Measurements from ENCODE around the gene ASIC2. TPM values are rescaled to one million over a fixed set of nuclear protein-coding genes. Genes with fewer than 3 reads are reported as not detected.

The ASIC2 gene
- total and polyA plus RNA-seq, 2 donors (not counting 3 experiments of a cell fraction or from before 2014, with no cell fraction given) = not detected

GRCh38 chr17:33171931-33172330 lies 121.2 kb downstream of the ASIC2 start:
- Histone ChIP-seq H3K4me3 (replicated peaks in 1 of 3; ENCODE audit: insufficient read depth in 1 of 3, low read depth in 1 of 3, low read length in 3 of 3) (no peak overlapping the region), H3K9ac (replicated peaks; ENCODE audit: extremely low read depth, insufficient read depth, low read length) (no peak overlapping the region), H3K27me3 (ENCODE audit: control insufficient read depth in 2 of 2, insufficient read depth in 2 of 2, low read length in 2 of 2) (no peaks in the 10 kb centered on the region), H3K36me3 (ENCODE audit: control insufficient read depth in 2 of 2, extremely low read depth in 1 of 2, insufficient read depth in 2 of 2, low read length in 2 of 2) (no peaks in the 10 kb centered on the region), H3K9me1 (replicated peaks; ENCODE audit: control insufficient read depth, extremely low read depth, insufficient read depth, low read length) (no peaks in the 10 kb centered on the region), H3K4me1 (ENCODE audit: control insufficient read depth, extremely low read depth, insufficient read depth, low read length) (no peaks in the 10 kb centered on the region), H3K79me2 (ENCODE audit: control insufficient read depth, insufficient read depth, low read length) (no peaks in the 10 kb centered on the region), H2AFZ (ENCODE audit: low read depth, low read length) (no peak overlapping the region), H3K4me2 (ENCODE audit: insufficient read depth, low read length) (no peak overlapping the region), H4K20me1 (replicated peaks; ENCODE audit: control insufficient read depth, extremely low read depth, insufficient read depth, low read length) (no peaks in the 10 kb centered on the region), H3K9me3 (replicated peaks; ENCODE audit: control insufficient read depth, insufficient read depth, low read length) (no peaks in the 10 kb centered on the region), H3K27ac (ENCODE audit: insufficient read depth, low read depth, low read length) (no peak overlapping the region)
- POLR2A ChIA-PET = no interaction called here
- no TSS peak for BruUV-seq (replicated peaks)
- TF ChIP-seq GATA2 (IDR thresholded peaks at IDR 0.05; ENCODE audit: insufficient read depth, insufficient read length, low read depth, low read length) (no peak), POLR2AphosphoS5 (IDR thresholded peaks at IDR 0.05; ENCODE audit: insufficient read depth, low read depth, low read length) (no peak), FOS (IDR thresholded peaks at IDR 0.05; ENCODE audit: borderline replicate concordance, insufficient read depth, low read length) (no peak), CTCF (IDR thresholded peaks at IDR 0.05; ENCODE audit: extremely low read depth in 1 of 2, insufficient read depth in 1 of 2, low read depth in 1 of 2, low read length in 2 of 2) (no peak), EZH2 (IDR thresholded peaks at IDR 0.05; ENCODE audit: borderline replicate concordance, low read depth, low read length, severe bottlenecking) (no peak), POLR2A (IDR thresholded peaks at IDR 0.05; ENCODE audit: low read depth, low read length) (no peak), JUN (IDR thresholded peaks at IDR 0.05; ENCODE audit: borderline replicate concordance, insufficient read depth, insufficient read length, low read depth) (no peak), MYC (IDR thresholded peaks at IDR 0.05; ENCODE audit: low read depth, low read length) (no peak)
- TF ChIP-seq, protein P1, sequence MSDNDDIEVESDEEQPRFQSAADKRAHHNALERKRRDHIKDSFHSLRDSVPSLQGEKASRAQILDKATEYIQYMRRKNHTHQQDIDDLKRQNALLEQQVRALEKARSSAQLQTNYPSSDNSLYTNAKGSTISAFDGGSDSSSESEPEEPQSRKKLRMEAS (IDR thresholded peaks at IDR 0.05; ENCODE audit: insufficient read depth, insufficient read length) = no peak
- intact Hi-C loops (cut with micrococcal nuclease) = no loop called here
- CTCF ChIA-PET = no interaction called here
- DNase-seq (ENCODE audit: low read depth, low spot score) (no peak), FAIRE-seq (no peak)
- dilution Hi-C loops (cut with MboI; ENCODE audit: extremely low pct_ligation_motif_present, low sequenced_read_pairs) = no loop called here

Measured in endothelial cell of umbilical vein (primary cell).